Endothelial cell of umbilical vein (primary cell): ENCODE data around the gene ATP5PB.

Source experiments
- POLR2AphosphoS5 ChIP-seq: IDR thresholded peaks from 2 replicates; pipeline ENCODE4 v1.6.1; 2012; ENCODE audit warnings: low read depth, mild to moderate bottlenecking, control low read depth, low read length, moderate library complexity; ENCODE audit not compliant: insufficient read depth
- TF ChIP-seq, protein P1 (sequence below), 2 donors: IDR thresholded peaks; 1 replicate in 1 of 2; 2 replicates in 1 of 2; pipeline ENCODE4 v1.5.1; 2011; ENCODE audit warnings: low read length in 2 of 2, mild to moderate bottlenecking in 2 of 2, moderate library complexity in 2 of 2, control low read depth in 1 of 2, inconsistent platforms in 1 of 2, low read depth in 1 of 2; ENCODE audit not compliant: insufficient read depth in 1 of 2; ENCODE audit errors: extremely low read depth in 1 of 2

DNA sequence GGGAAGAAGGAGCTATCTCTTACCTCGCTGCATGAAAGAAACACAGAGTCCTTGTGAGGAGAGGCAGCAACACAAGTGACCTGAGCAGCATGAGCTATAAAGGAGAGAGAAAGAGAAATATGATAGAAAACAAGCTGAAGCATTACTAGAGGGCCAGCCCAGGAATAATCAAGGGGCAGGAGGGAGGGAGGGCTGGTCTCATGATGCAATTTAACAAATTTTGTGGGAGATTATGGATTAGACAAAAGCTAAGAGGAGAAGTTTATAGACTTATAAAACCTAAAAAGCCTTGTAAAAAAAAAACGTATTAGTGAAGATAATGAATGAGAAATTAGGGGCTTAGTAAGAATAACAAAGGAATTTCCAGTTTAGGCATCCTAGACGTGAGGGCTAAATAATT lies 5.2 kb upstream of the ATP5PB start:
- TF ChIP-seq, protein P1, sequence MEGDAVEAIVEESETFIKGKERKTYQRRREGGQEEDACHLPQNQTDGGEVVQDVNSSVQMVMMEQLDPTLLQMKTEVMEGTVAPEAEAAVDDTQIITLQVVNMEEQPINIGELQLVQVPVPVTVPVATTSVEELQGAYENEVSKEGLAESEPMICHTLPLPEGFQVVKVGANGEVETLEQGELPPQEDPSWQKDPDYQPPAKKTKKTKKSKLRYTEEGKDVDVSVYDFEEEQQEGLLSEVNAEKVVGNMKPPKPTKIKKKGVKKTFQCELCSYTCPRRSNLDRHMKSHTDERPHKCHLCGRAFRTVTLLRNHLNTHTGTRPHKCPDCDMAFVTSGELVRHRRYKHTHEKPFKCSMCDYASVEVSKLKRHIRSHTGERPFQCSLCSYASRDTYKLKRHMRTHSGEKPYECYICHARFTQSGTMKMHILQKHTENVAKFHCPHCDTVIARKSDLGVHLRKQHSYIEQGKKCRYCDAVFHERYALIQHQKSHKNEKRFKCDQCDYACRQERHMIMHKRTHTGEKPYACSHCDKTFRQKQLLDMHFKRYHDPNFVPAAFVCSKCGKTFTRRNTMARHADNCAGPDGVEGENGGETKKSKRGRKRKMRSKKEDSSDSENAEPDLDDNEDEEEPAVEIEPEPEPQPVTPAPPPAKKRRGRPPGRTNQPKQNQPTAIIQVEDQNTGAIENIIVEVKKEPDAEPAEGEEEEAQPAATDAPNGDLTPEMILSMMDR (IDR thresholded peaks at IDR 0.05; ENCODE audit: extremely low read depth in 1 of 2, insufficient read depth in 1 of 2, low read depth in 1 of 2, low read length in 2 of 2): no peak
- no peak for TF ChIP-seq POLR2AphosphoS5
